Endothelial cell of umbilical vein (primary cell): ENCODE data around the gene KLF2. TPM values are rescaled to one million over a fixed set of nuclear protein-coding genes. Genes with fewer than 3 reads are reported as not detected.

ENCODE experiments used
- BruUV-seq: library from RNA; stranded (reverse); fragments of 400-500 nt; replicated peaks from 2 replicates; lab custom pipeline; 2021; lab: Mats Ljungman, UMichigan
- CTCF ChIA-PET: fragments of 300-600, 350-600 bp; sonication (Branson Sonifier 250); formaldehyde crosslinking; loops from one replicate; lab custom pipeline; 2021; ENCODE audit warnings: antibody characterized with exemption, inconsistent platforms; lab: Charles Lee
- POLR2A ChIA-PET: fragments of 300-600, 350-600 bp; sonication (Branson Sonifier 250); formaldehyde crosslinking; loops from one replicate; lab custom pipeline; 2021; ENCODE audit warnings: antibody characterized with exemption, inconsistent platforms; lab: Charles Lee
- DNase-seq: peaks from one replicate; pipeline ENCODE4 v3.0.0-alpha.2; 2011; ENCODE audit warnings: low read depth, low spot score
- FAIRE-seq: peaks from 2 replicates; lab custom pipeline; 2011; peaks lifted over from hg19 to GRCh38; lab: Jason Lieb, UNC
- H2AFZ ChIP-seq: 2 replicates; pipeline ENCODE4 v1.6.0; 2012; ENCODE audit warnings: low read depth, low read length, control low read depth, inconsistent platforms
- H3K27ac ChIP-seq: 2 replicates; pipeline ENCODE4 v1.5.1; 2011; ENCODE audit warnings: low read depth, mild to moderate bottlenecking, control low read depth, low read length, moderate library complexity; ENCODE audit not compliant: insufficient read depth
- H3K27me3 ChIP-seq, 2 experiments: 2 replicates each; pipeline versions ENCODE4 v1.6.0 to v1.6.1; 2011; ENCODE audit warnings: low read length in 2 of 2, mixed read lengths in 1 of 2; ENCODE audit not compliant: control insufficient read depth in 2 of 2, insufficient read depth in 2 of 2
- H3K36me3 ChIP-seq, 2 experiments: 2 replicates in 1 of 2; 3 replicates in 1 of 2; pipeline ENCODE4 v1.5.1; 2011; ENCODE audit warnings: low read length in 2 of 2, mild to moderate bottlenecking in 1 of 2, moderate library complexity in 1 of 2; ENCODE audit not compliant: control insufficient read depth in 2 of 2, insufficient read depth in 2 of 2; ENCODE audit errors: extremely low read depth in 1 of 2
- H3K4me1 ChIP-seq: 3 replicates; pipeline ENCODE4 v1.5.1; 2011; ENCODE audit warnings: mild to moderate bottlenecking, low read length; ENCODE audit not compliant: control insufficient read depth, insufficient read depth; ENCODE audit errors: extremely low read depth
- H3K4me2 ChIP-seq: 2 replicates; pipeline ENCODE4 v1.6.1; 2011; ENCODE audit warnings: low read length, control low read depth, mixed read lengths; ENCODE audit not compliant: insufficient read depth
- H3K4me3 ChIP-seq, 3 experiments: fragments of 200-600 bp in 1 of 3; sonication (generic), shearing (Covaris generic) in 1 of 3; replicated peaks in 1 of 3; 2 replicates each; pipeline ENCODE4 v1.5.1; 2011 to 2016; ENCODE audit warnings: control low read depth in 3 of 3, low read length in 3 of 3, mild to moderate bottlenecking in 2 of 3, inconsistent platforms in 1 of 3, low read depth in 1 of 3, moderate library complexity in 1 of 3; ENCODE audit not compliant: insufficient read depth in 1 of 3
- H3K79me2 ChIP-seq: 2 replicates; pipeline ENCODE4 v1.6.0; 2012; ENCODE audit warnings: low read length, inconsistent platforms; ENCODE audit not compliant: control insufficient read depth, insufficient read depth
- H3K9ac ChIP-seq: replicated peaks from 2 replicates; pipeline ENCODE3; 2011; ENCODE audit warnings: low read length, control low read depth; ENCODE audit not compliant: insufficient read depth; ENCODE audit errors: extremely low read depth
- H3K9me1 ChIP-seq: replicated peaks from 3 replicates; pipeline ENCODE4 v1.6.0; 2011; ENCODE audit warnings: mild to moderate bottlenecking, low read length; ENCODE audit not compliant: control insufficient read depth, insufficient read depth; ENCODE audit errors: extremely low read depth
- H3K9me3 ChIP-seq: replicated peaks from 2 replicates; pipeline ENCODE4 v1.5.1; 2012; ENCODE audit warnings: low read length, inconsistent platforms; ENCODE audit not compliant: control insufficient read depth, insufficient read depth
- H4K20me1 ChIP-seq: replicated peaks from 2 replicates; pipeline ENCODE3; 2011; ENCODE audit warnings: mild to moderate bottlenecking, low read length; ENCODE audit not compliant: control insufficient read depth, insufficient read depth; ENCODE audit errors: extremely low read depth
- CTCF ChIP-seq, 2 donors: IDR thresholded peaks; 1 replicate in 1 of 2; 2 replicates in 1 of 2; pipeline ENCODE4 v1.5.1; 2011; ENCODE audit warnings: low read length in 2 of 2, mild to moderate bottlenecking in 2 of 2, moderate library complexity in 2 of 2, control low read depth in 1 of 2, inconsistent platforms in 1 of 2, low read depth in 1 of 2; ENCODE audit not compliant: insufficient read depth in 1 of 2; ENCODE audit errors: extremely low read depth in 1 of 2
- EZH2 ChIP-seq: IDR thresholded peaks from 2 replicates; pipeline ENCODE4 v1.6.1; 2012; ENCODE audit warnings: borderline replicate concordance, low read depth, mild to moderate bottlenecking, moderate library complexity, low read length, inconsistent platforms; ENCODE audit not compliant: severe bottlenecking
- FOS ChIP-seq: IDR thresholded peaks from 2 replicates; pipeline ENCODE4 v1.6.1; 2011; ENCODE audit warnings: mild to moderate bottlenecking, low read length, moderate library complexity, borderline replicate concordance; ENCODE audit not compliant: insufficient read depth
- GATA2 ChIP-seq: IDR thresholded peaks from 2 replicates; pipeline ENCODE4 v1.7.0; 2011; ENCODE audit warnings: low read depth, mild to moderate bottlenecking, moderate library complexity, mixed read lengths, low read length; ENCODE audit not compliant: insufficient read length, insufficient read depth
- JUN ChIP-seq: IDR thresholded peaks from 2 replicates; pipeline ENCODE4 v1.6.1; 2011; ENCODE audit warnings: borderline replicate concordance, low read depth; ENCODE audit not compliant: insufficient read length, insufficient read depth
- MAX ChIP-seq: IDR thresholded peaks from 2 replicates; pipeline ENCODE4 v1.6.1; 2011; ENCODE audit not compliant: insufficient read depth, insufficient read length
- MYC ChIP-seq: IDR thresholded peaks from one replicate; pipeline ENCODE4 v1.6.1; 2011; ENCODE audit warnings: mild to moderate bottlenecking, low read depth, low read length
- POLR2A ChIP-seq: IDR thresholded peaks from 2 replicates; pipeline ENCODE4 v1.6.1; 2012; ENCODE audit warnings: low read depth, mild to moderate bottlenecking, control low read depth, low read length
- POLR2AphosphoS5 ChIP-seq: IDR thresholded peaks from 2 replicates; pipeline ENCODE4 v1.6.1; 2012; ENCODE audit warnings: low read depth, mild to moderate bottlenecking, control low read depth, low read length, moderate library complexity; ENCODE audit not compliant: insufficient read depth
- dilution Hi-C: fragments of 300-500 bp; cut with MboI; formaldehyde crosslinking; loops from one replicate; pipeline ENCODE4 v1.15.0; 2019; ENCODE audit warnings: low sequenced_read_pairs; ENCODE audit not compliant: extremely low pct_ligation_motif_present
- intact Hi-C: fragments of 100-400 bp; cut with micrococcal nuclease; formaldehyde crosslinking; loops from one replicate; pipeline ENCODE4 v1.10.0; 2022
- polyA plus RNA-seq, 4 experiments: library from polyadenylated mRNA; depleted of rRNA in 3 of 4; stranded (reverse) in 3 of 4; unstranded in 1 of 4; fragments of >200 nt; gene quantifications; 2 replicates each; pipeline versions ENCODE4 v1.2.1 to v1.2.3, GENCODE V29; 2011 to 2012; ENCODE audit warnings: missing spikeins in 1 of 4
- total RNA-seq: library from RNA; stranded (reverse); gene quantifications from 2 replicates; pipeline ENCODE4 v1.2.3, GENCODE V29; 2021

The KLF2 gene
- total and polyA plus RNA-seq, 2 donors (not counting 3 experiments of a cell fraction or from before 2014, with no cell fraction given), result 23.4 to 30.3 TPM

DNA sequence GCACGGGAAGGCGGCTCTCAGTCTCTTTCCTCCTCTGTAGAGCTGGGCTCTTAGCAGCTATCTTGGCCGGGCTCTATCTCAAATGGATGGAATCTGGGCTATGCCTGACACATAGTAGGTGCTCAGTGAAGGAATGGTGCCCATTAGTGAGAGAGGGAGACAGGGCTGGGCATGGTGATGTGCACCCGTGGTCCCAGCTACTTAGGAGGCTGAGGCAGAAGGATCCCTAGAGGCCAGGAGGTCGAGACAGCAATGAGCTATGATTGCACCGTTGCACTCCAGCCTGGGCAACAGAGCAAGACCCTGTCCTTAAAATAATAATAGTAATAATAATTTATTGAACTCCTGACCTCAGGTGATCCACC lies 14.7 kb downstream of the KLF2 start:
- Histone ChIP-seq H3K36me3 (no peaks in the 10 kb centered on the region), H3K9me3 (no peaks in the 10 kb centered on the region), H3K4me1 (peaks cover 31% of the 10 kb centered on the region), H3K27ac (peak overlapping the region; percentile 91), H3K79me2 (no peaks in the 10 kb centered on the region), H3K27me3 (no peaks in the 10 kb centered on the region), H3K4me3 (no peak overlapping the region), H3K9me1 (no peaks in the 10 kb centered on the region), H2AFZ (peak overlapping the region; percentile 43), H4K20me1 (no peaks in the 10 kb centered on the region), H3K9ac (peak overlapping the region; percentile 67), H3K4me2 (peak overlapping the region; percentile 24)
- no TSS peak for BruUV-seq
- dilution Hi-C loops (no loop called here), intact Hi-C loops (loop anchor here (1.0 kb wide), 2 partner anchors 12 to 44 kb away; no protein-coding TSS in a partner anchor)
- CTCF ChIA-PET, result interaction anchor here (0.6 to 3.5 kb wide), 18 partner anchors 8 to 93 kb away, joined by 3 to 43 read pairs (median 6); partner anchors contain the start of gene KLF2
- TF ChIP-seq GATA2 (no peak), POLR2A (no peak), MYC (no peak), FOS (no peak), POLR2AphosphoS5 (no peak), EZH2 (no peak), CTCF (IDR thresholded peaks at IDR 0.05; ENCODE audit: extremely low read depth in 1 of 2, insufficient read depth in 1 of 2, low read depth in 1 of 2, low read length in 2 of 2) (no peak), JUN (no peak), MAX (no peak)
- FAIRE-seq (no peak), DNase-seq (no peak)
- POLR2A ChIA-PET, result interaction anchor here (0.5 to 2.7 kb wide), 9 partner anchors 8 to 261 kb away, joined by 3 to 22 read pairs (median 5); partner anchors contain the start of gene KLF2
